HTR-8/SVneo (cell line): Measurements from ENCODE around the gene C11orf16.
A peak's percentile ranks its signal among the peaks of the same experiment; 100 is the strongest.
"Not testable (repeated sequence)": the region's sequence is repeated elsewhere in the genome, so short reads cannot be mapped to it uniquely, and the experiment has no call there.

ENCODE experiments used
- DNase-seq: peaks from one replicate; pipeline ENCODE4 v3.0.0; 2011; ENCODE audit warnings: low spot score, mixed read lengths; ENCODE audit not compliant: insufficient read length
- FAIRE-seq: peaks from 2 replicates; lab custom pipeline; 2011; peaks lifted over from hg19 to GRCh38; lab: Jason Lieb, UNC

Gene C11orf16

GRCh38 chr11:8937659-8938058 lies 4.9 kb upstream of the C11orf16 start:
- FAIRE-seq (no peak), DNase-seq (no peak)

GRCh38 chr11:8937159-8937558 lies 4.4 kb upstream of the C11orf16 start:
- FAIRE-seq, result no peak
- no peak for DNase-seq

GRCh38 chr11:8935789-8936188 lies 3.0 kb upstream of the C11orf16 start:
- FAIRE-seq, DNase-seq: not testable (repeated sequence)

- peak; percentile 72 for DNase-seq
- peak; percentile 74 for FAIRE-seq
These were observed 2.2 kb upstream of the C11orf16 start for GRCh38 chr11:8934742-8935488.

- DNase-seq (no peak), FAIRE-seq (no peak)
These were observed 1.2 kb upstream of the C11orf16 start for GRCh38 chr11:8933931-8934330.

- DNase-seq (no peak), FAIRE-seq (no peak)
These were observed 2.1 kb downstream of the C11orf16 start for GRCh38 chr11:8930456-8931175.

GRCh38 chr11:8928981-8929615 lies 3.6 kb downstream of the C11orf16 start:
- no peak for FAIRE-seq

GRCh38 chr11:8928205-8928604 lies 4.5 kb downstream of the C11orf16 start:
- no peak for DNase-seq
- FAIRE-seq, result no peak

More at GRCh38 chr11:8928981-8929615, 3.6 kb downstream of the C11orf16 start:
- no peak for DNase-seq

GRCh38 chr11:8927233-8927632 lies 5.5 kb downstream of the C11orf16 start:
- no peak for DNase-seq

GRCh38 chr11:8926236-8926635 lies 6.5 kb downstream of the C11orf16 start:
- FAIRE-seq (no peak), DNase-seq (no peak)

More at GRCh38 chr11:8927233-8927632, 5.5 kb downstream of the C11orf16 start:
- no peak for FAIRE-seq

GRCh38 chr11:8925711-8926110 lies 7.0 kb downstream of the C11orf16 start:
- DNase-seq (no peak), FAIRE-seq (no peak)

- DNase-seq, result no peak
- FAIRE-seq, result no peak
These were observed 10.1 kb downstream of the C11orf16 start for GRCh38 chr11:8922691-8923090.

- FAIRE-seq (peak; percentile 90), DNase-seq (peak; percentile 86)
These were observed 15.5 kb downstream of the C11orf16 start for GRCh38 chr11:8917157-8917825.

- no peak for DNase-seq
- FAIRE-seq, result peak; percentile 49
These were observed 18.1 kb downstream of the C11orf16 start for GRCh38 chr11:8914661-8915018.

GRCh38 chr11:8913961-8914660 lies 18.6 kb downstream of the C11orf16 start:
- no peak for FAIRE-seq
- DNase-seq, result no peak

- FAIRE-seq, result peak; percentile 87
These were observed 21.5 kb downstream of the C11orf16 start, which contains the start of gene AKIP1 for GRCh38 chr11:8911029-8911823. Gene AKIP1 (plus strand): TSS chr11:8911189. CDS start chr11:8911450, 261 bp downstream.

GRCh38 chr11:8910649-8911026 lies 22.1 kb downstream of the C11orf16 start:
- FAIRE-seq (no peak), DNase-seq (no peak)

More at GRCh38 chr11:8911029-8911823, 21.5 kb downstream of the C11orf16 start, which contains the start of gene AKIP1:
- peak; percentile 95 for DNase-seq

GRCh38 chr11:8908099-8908498 lies 24.6 kb downstream of the C11orf16 start:
- DNase-seq (no peak), FAIRE-seq (no peak)

GRCh38 chr11:8907116-8907515 lies 25.6 kb downstream of the C11orf16 start:
- FAIRE-seq, result no peak

More at GRCh38 chr11:8907116-8907515, 25.6 kb downstream of the C11orf16 start:
- DNase-seq, result no peak
